Measurements from ENCODE around the gene P2RY11. TPM values are rescaled to one million over a fixed set of nuclear protein-coding genes. Genes with fewer than 3 reads are reported as not detected.

Gene P2RY11
- total RNA-seq, 1 donor from 2014 or later = 15.7 TPM

GRCh38 chr19:10124429-10124828 is 12.9 kb downstream of the P2RY11 start:
- no peaks in the 10 kb centered on the region for H3K27me3 Mint-ChIP-seq (ENCODE audit: unreplicated experiment)
- no peak overlapping the region for H3K4me3 Mint-ChIP-seq (ENCODE audit: unreplicated experiment)
- no peak overlapping the region for H3K27ac Mint-ChIP-seq (ENCODE audit: unreplicated experiment)
- DNase-seq (ENCODE audit: extremely low spot score, unreplicated experiment) = no peak
- H3K9me3 Mint-ChIP-seq (ENCODE audit: unreplicated experiment) = no peaks in the 10 kb centered on the region
- TF ChIP-seq CTCF (IDR thresholded peaks at IDR 0.05) = no peak
- peaks cover 3% of the 10 kb centered on the region for H3K36me3 Mint-ChIP-seq (ENCODE audit: unreplicated experiment)
- peaks cover 14% of the 10 kb centered on the region for H3K4me1 Mint-ChIP-seq (ENCODE audit: unreplicated experiment)

- H3K9me3 Mint-ChIP-seq (ENCODE audit: unreplicated experiment) = no peaks in the 10 kb centered on the region
- no peak overlapping the region for H3K27ac Mint-ChIP-seq (ENCODE audit: unreplicated experiment)
- TF ChIP-seq CTCF (IDR thresholded peaks at IDR 0.05) = no peak
- no peaks in the 10 kb centered on the region for H3K27me3 Mint-ChIP-seq (ENCODE audit: unreplicated experiment)
- H3K36me3 Mint-ChIP-seq (ENCODE audit: unreplicated experiment) = peaks cover 7% of the 10 kb centered on the region
- peaks cover 5% of the 10 kb centered on the region for H3K4me1 Mint-ChIP-seq (ENCODE audit: unreplicated experiment)
- DNase-seq (ENCODE audit: extremely low spot score, unreplicated experiment) = no peak
- no peak overlapping the region for H3K4me3 Mint-ChIP-seq (ENCODE audit: unreplicated experiment)
These were observed 14.7 kb downstream of the P2RY11 start for GRCh38 chr19:10126213-10126639.

DNA sequence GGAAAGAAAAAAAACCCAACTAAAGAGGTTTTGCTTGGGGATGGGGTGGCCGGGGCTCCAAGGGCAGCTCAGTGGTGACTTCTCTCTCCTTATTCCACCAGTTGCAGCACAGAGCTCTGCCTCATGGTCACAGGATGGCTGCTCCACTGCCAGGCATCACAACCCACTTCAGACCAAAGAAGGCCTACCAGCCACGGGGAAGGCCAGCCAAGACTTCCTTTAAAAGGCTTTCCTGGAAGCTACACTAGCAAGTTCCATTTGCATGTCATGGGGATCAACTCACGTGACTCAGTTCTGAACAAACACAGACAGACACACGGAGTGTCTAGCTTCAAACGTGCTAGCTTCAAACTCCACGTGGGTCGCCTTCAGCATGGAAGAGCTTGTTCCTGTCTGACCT is 21.4 kb downstream of the P2RY11 start:
- Mint-ChIP-seq H3K27ac (ENCODE audit: unreplicated experiment) (peak overlapping the region; percentile 31), H3K36me3 (ENCODE audit: unreplicated experiment) (peaks cover 13% of the 10 kb centered on the region), H3K4me3 (ENCODE audit: unreplicated experiment) (no peak overlapping the region), H3K4me1 (ENCODE audit: unreplicated experiment) (no peaks in the 10 kb centered on the region), H3K27me3 (ENCODE audit: unreplicated experiment) (no peaks in the 10 kb centered on the region), H3K9me3 (ENCODE audit: unreplicated experiment) (no peaks in the 10 kb centered on the region)
- no peak for TF ChIP-seq CTCF (IDR thresholded peaks at IDR 0.05)
- DNase-seq (ENCODE audit: extremely low spot score, unreplicated experiment) = no peak

DNA sequence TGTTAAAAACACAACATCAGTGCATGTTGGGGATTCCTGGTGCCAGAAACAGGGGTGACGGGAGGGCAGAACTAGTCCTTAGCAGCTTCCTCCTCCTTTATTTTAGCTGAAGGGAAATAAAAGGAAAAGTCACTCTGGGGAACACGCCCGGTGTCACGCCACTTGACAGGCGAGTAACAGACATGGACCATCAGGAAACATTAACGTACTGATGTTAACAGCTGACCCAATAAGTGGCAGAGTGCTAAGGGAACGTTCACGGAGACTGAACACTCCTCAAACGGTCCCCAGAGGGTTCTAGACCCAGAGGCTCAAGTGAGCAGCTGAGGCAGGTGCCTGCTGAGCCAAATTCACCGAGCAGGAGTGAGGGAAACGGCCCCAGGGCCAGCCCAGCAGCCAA is 22.1 kb downstream of the P2RY11 start:
- DNase-seq (ENCODE audit: extremely low spot score, unreplicated experiment) = no peak
- Mint-ChIP-seq H3K9me3 (ENCODE audit: unreplicated experiment) (no peaks in the 10 kb centered on the region), H3K4me1 (ENCODE audit: unreplicated experiment) (no peaks in the 10 kb centered on the region), H3K27ac (ENCODE audit: unreplicated experiment) (no peak overlapping the region), H3K4me3 (ENCODE audit: unreplicated experiment) (no peak overlapping the region), H3K27me3 (ENCODE audit: unreplicated experiment) (no peaks in the 10 kb centered on the region), H3K36me3 (ENCODE audit: unreplicated experiment) (peaks cover 13% of the 10 kb centered on the region)
- TF ChIP-seq CTCF (IDR thresholded peaks at IDR 0.05) = no peak

DNA sequence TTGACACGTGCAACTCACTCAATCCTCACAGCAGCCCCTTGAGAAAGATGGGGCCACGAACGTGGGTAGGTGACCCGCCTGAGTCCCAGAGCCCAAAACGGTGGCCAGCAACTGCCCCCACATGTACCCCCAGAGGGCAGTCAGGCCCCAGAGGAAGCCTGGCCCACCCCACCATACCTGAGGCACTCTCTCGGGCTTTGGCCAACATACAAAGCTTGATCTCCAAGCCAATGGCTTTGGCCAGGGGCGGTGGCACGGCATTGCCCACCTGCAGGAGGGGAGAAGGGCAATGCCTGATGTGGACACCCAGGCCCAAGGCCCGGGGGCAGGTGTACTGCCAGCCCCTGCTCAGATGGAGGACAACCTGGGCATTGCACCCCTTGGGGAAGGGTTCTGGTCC is 22.5 kb downstream of the P2RY11 start:
- H3K27ac Mint-ChIP-seq (ENCODE audit: unreplicated experiment) = no peak overlapping the region
- TF ChIP-seq CTCF (IDR thresholded peaks at IDR 0.05) = no peak

More for the DNA sequence above, 22.5 kb downstream of the P2RY11 start:
- no peaks in the 10 kb centered on the region for H3K4me1 Mint-ChIP-seq (ENCODE audit: unreplicated experiment)
- H3K9me3 Mint-ChIP-seq (ENCODE audit: unreplicated experiment) = no peaks in the 10 kb centered on the region
- H3K36me3 Mint-ChIP-seq (ENCODE audit: unreplicated experiment) = peaks cover 13% of the 10 kb centered on the region
- no peak overlapping the region for H3K4me3 Mint-ChIP-seq (ENCODE audit: unreplicated experiment)
- no peaks in the 10 kb centered on the region for H3K27me3 Mint-ChIP-seq (ENCODE audit: unreplicated experiment)
- no peak for DNase-seq (ENCODE audit: extremely low spot score, unreplicated experiment)

All from osteocyte (in vitro differentiated cells).